ENCODE results near the gene DMBX1. TPM values are rescaled to one million over a fixed set of nuclear protein-coding genes. Genes with fewer than 3 reads are reported as not detected.

The DMBX1 gene
- total and polyA plus RNA-seq, 9 of the 15 experiments (the other 6 are each of a cell fraction or from before 2014, with no cell fraction given) = 0.25 to 4.3 (median 1.0) TPM

DNA sequence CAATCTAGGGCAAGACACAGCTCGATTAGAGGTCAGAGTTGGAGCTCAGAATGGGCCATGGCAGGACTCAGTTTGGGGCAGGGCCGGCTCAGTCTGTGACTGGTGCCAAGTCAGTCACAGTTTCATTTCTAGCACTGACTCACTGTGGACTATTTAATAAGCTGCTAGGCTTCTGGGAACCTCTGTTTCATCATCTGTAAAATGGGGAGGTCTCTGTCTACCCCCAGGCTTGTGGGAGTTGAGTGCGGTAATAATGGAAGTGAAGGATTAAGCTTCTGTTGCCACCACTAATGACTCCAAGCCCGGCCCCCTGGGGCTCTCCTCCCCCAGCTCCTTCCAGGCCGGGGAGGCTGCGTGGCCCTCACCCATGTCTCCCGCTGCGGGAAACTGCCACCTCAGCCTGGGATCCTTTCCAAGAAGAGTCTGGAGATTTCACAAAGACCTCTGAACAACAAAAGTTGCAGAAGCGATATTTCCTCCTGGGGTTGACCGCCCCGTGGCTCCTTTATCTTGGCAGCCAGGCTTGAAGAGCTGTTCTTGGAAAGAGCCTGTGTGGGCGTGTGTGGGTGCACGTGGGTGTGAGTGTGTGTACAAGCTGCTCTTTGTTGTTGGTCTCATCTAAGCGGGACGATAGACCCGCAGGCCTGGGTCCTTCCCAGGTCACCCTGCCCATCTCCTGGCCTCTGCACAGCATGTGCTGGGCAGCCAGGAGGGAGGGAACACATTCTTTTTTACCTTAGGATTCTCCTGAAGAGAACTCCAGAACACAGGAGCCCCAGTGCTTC, 32.7 kb downstream of the DMBX1 start (continued):
- no peak for TF ChIP-seq SRSF9 (IDR thresholded peaks at IDR 0.05; ENCODE audit: borderline replicate concordance, low read depth, low read length)
- TF ChIP-seq, protein P1, sequence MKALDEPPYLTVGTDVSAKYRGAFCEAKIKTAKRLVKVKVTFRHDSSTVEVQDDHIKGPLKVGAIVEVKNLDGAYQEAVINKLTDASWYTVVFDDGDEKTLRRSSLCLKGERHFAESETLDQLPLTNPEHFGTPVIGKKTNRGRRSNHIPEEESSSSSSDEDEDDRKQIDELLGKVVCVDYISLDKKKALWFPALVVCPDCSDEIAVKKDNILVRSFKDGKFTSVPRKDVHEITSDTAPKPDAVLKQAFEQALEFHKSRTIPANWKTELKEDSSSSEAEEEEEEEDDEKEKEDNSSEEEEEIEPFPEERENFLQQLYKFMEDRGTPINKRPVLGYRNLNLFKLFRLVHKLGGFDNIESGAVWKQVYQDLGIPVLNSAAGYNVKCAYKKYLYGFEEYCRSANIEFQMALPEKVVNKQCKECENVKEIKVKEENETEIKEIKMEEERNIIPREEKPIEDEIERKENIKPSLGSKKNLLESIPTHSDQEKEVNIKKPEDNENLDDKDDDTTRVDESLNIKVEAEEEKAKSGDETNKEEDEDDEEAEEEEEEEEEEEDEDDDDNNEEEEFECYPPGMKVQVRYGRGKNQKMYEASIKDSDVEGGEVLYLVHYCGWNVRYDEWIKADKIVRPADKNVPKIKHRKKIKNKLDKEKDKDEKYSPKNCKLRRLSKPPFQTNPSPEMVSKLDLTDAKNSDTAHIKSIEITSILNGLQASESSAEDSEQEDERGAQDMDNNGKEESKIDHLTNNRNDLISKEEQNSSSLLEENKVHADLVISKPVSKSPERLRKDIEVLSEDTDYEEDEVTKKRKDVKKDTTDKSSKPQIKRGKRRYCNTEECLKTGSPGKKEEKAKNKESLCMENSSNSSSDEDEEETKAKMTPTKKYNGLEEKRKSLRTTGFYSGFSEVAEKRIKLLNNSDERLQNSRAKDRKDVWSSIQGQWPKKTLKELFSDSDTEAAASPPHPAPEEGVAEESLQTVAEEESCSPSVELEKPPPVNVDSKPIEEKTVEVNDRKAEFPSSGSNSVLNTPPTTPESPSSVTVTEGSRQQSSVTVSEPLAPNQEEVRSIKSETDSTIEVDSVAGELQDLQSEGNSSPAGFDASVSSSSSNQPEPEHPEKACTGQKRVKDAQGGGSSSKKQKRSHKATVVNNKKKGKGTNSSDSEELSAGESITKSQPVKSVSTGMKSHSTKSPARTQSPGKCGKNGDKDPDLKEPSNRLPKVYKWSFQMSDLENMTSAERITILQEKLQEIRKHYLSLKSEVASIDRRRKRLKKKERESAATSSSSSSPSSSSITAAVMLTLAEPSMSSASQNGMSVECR (CRISPR knock-in tag; IDR thresholded peaks at IDR 0.05) = no peak
- peak; percentile 72; the same call in 1 of the 2 replicates for TF ChIP-seq TARDBP (IDR thresholded peaks at IDR 0.05)
- peak; percentile 84; the same call in 1 of the 2 replicates for TF ChIP-seq AFF4 (CRISPR knock-in tag; IDR thresholded peaks at IDR 0.05)
- no peak for TF ChIP-seq MCM5 (IDR thresholded peaks at IDR 0.05; ENCODE audit: low read depth)
- TF ChIP-seq HMGXB4 (CRISPR knock-in tag; IDR thresholded peaks at IDR 0.05) = peak; percentile 50; the same call in 1 of the 2 replicates
- TF ChIP-seq HMGN3 (IDR thresholded peaks at IDR 0.05; ENCODE audit: borderline replicate concordance, extremely low read depth, insufficient read length, low read depth, low read length) = peak; percentile 99
- TF ChIP-seq, protein P2, sequence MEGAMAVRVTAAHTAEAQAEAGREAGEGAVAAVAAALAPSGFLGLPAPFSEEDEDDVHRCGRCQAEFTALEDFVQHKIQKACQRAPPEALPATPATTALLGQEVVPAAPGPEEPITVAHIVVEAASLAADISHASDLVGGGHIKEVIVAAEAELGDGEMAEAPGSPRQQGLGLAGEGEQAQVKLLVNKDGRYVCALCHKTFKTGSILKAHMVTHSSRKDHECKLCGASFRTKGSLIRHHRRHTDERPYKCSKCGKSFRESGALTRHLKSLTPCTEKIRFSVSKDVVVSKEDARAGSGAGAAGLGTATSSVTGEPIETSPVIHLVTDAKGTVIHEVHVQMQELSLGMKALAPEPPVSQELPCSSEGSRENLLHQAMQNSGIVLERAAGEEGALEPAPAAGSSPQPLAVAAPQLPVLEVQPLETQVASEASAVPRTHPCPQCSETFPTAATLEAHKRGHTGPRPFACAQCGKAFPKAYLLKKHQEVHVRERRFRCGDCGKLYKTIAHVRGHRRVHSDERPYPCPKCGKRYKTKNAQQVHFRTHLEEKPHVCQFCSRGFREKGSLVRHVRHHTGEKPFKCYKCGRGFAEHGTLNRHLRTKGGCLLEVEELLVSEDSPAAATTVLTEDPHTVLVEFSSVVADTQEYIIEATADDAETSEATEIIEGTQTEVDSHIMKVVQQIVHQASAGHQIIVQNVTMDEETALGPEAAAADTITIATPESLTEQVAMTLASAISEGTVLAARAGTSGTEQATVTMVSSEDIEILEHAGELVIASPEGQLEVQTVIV (CRISPR knock-in tag; IDR thresholded peaks at IDR 0.05; ENCODE audit: borderline replicate concordance) = no peak
- TF ChIP-seq FUS (optimal IDR thresholded peaks at IDR 0.05; ENCODE audit: low read depth, low read length) = no peak
- TF ChIP-seq YBX1 (IDR thresholded peaks at IDR 0.05) = no peak
- TF ChIP-seq HDAC2 (IDR thresholded peaks at IDR 0.05) = peak; percentile 94
- peak; percentile 78 for TF ChIP-seq ETS1 (conservative IDR thresholded peaks at IDR 0.05; ENCODE audit: control insufficient read depth, low read depth, low read length)
- TF ChIP-seq ZNF324 (CRISPR knock-in tag; IDR thresholded peaks at IDR 0.05) = no peak
